A673 (cell line): ENCODE measurements around the gene ACKR2. TPM values are rescaled to one million over a fixed set of nuclear protein-coding genes. Genes with fewer than 3 reads are reported as not detected.

Source experiments
- BruUV-seq: library from RNA; stranded (reverse); fragments of 400-500 nt; replicated peaks from 2 replicates; lab custom pipeline; 2021; lab: Mats Ljungman, UMichigan
- CTCF ChIA-PET: fragments of 300-600 bp; sonication (Branson Sonifier 250); formaldehyde crosslinking; loops from one replicate; lab custom pipeline; 2022; ENCODE audit warnings: antibody characterized with exemption; lab: Charles Lee
- POLR2A ChIA-PET: fragments of 300-600 bp; sonication (Branson Sonifier 250); formaldehyde crosslinking; loops from one replicate; lab custom pipeline; 2022; ENCODE audit warnings: antibody characterized with exemption; ENCODE audit not compliant: low non-redundant PET; lab: Charles Lee
- DNase-seq: peaks from one replicate; pipeline ENCODE4 v3.0.0-alpha.2; 2015; ENCODE audit warnings: low spot score
- H3K27ac ChIP-seq: fragments of 200-600 bp; sonication (generic); 2 replicates; pipeline ENCODE4 v1.5.1; 2016; ENCODE audit warnings: mixed run types, low read depth, mild to moderate bottlenecking, mixed read lengths, antibody characterized with exemption, low read length; ENCODE audit not compliant: poor library complexity, severe bottlenecking
- H3K27me3 ChIP-seq: fragments of 200-600 bp; sonication (generic); replicated peaks from 2 replicates; pipeline ENCODE4 v1.6.1; 2017; ENCODE audit warnings: mixed run types, low read depth, mild to moderate bottlenecking, mixed read lengths, antibody characterized with exemption, low read length; ENCODE audit not compliant: insufficient read depth, poor library complexity
- H3K36me3 ChIP-seq: fragments of 200-600 bp; sonication (generic); 2 replicates; pipeline ENCODE4 v1.6.1; 2016; ENCODE audit warnings: mixed run types, mild to moderate bottlenecking, mixed read lengths, antibody characterized with exemption, low read length; ENCODE audit not compliant: insufficient read depth, poor library complexity, severe bottlenecking
- H3K4me1 ChIP-seq: fragments of 200-600 bp; sonication (generic); 2 replicates; pipeline ENCODE4 v1.6.1; 2017; ENCODE audit warnings: mixed run types, mild to moderate bottlenecking, mixed read lengths, antibody characterized with exemption, low read length; ENCODE audit not compliant: insufficient read depth, poor library complexity, severe bottlenecking
- H3K4me3 ChIP-seq: fragments of 200-600 bp; sonication (generic); 2 replicates; pipeline ENCODE4 v1.5.1; 2016; ENCODE audit warnings: low read depth, mixed run types, mild to moderate bottlenecking, mixed read lengths, low read length; ENCODE audit not compliant: poor library complexity, severe bottlenecking
- H3K9me3 ChIP-seq: fragments of 200-600 bp; sonication (generic); 2 replicates; pipeline ENCODE4 v1.6.1; 2016; ENCODE audit warnings: mixed run types, low read depth, mild to moderate bottlenecking, mixed read lengths, antibody characterized with exemption, low read length; ENCODE audit not compliant: poor library complexity, severe bottlenecking
- CTCF ChIP-seq: fragments of 300-800, 200-600 bp; sonication (generic); conservative IDR thresholded peaks from 2 replicates; pipeline ENCODE4 v1.5.1; 2017; ENCODE audit warnings: low read depth, mild to moderate bottlenecking, antibody characterized with exemption, low read length, moderate library complexity, mixed read lengths
- EZH2 ChIP-seq: fragments of 200-600 bp; sonication (generic); IDR thresholded peaks from 2 replicates; pipeline ENCODE4 v1.6.1; 2017; ENCODE audit warnings: borderline replicate concordance, low read depth, mild to moderate bottlenecking, mixed read lengths, antibody characterized with exemption, low read length; ENCODE audit not compliant: poor library complexity, severe bottlenecking
- intact Hi-C: fragments of 100-400 bp; cut with micrococcal nuclease; formaldehyde crosslinking; loops from one replicate; pipeline ENCODE4 v1.10.0; 2022; ENCODE audit not compliant: unreplicated experiment
- total RNA-seq: library from RNA; stranded (reverse); gene quantifications from 2 replicates; pipeline ENCODE4 v1.2.3, GENCODE V29; 2021

Gene ACKR2
- total RNA-seq, 1 experiment from 2014 or later: not detected

GRCh38 chr3:42823351-42823750, 14.1 kb downstream of the ACKR2 start:
- POLR2A ChIA-PET: no interaction called here
- H3K36me3 ChIP-seq: no peaks in the 10 kb centered on the region
- CTCF ChIA-PET: no interaction called here
- no TSS peak for BruUV-seq
- H3K4me1 ChIP-seq: no peaks in the 10 kb centered on the region
- no peak overlapping the region for H3K4me3 ChIP-seq
- no peak for DNase-seq
- no peaks in the 10 kb centered on the region for H3K9me3 ChIP-seq
- intact Hi-C loops: no loop called here
- no peaks in the 10 kb centered on the region for H3K27me3 ChIP-seq
- no peak overlapping the region for H3K27ac ChIP-seq
- TF ChIP-seq CTCF (no peak), EZH2 (no peak)

GRCh38 chr3:42826141-42826540, 16.9 kb downstream of the ACKR2 start:
- intact Hi-C loops: no loop called here
- TF ChIP-seq CTCF: no peak
- no peak for TF ChIP-seq EZH2
- ChIA-PET POLR2A (no interaction called here), CTCF (no interaction called here)
- no peak for DNase-seq
- no peak overlapping the region for H3K27ac ChIP-seq
- H3K9me3 ChIP-seq: no peaks in the 10 kb centered on the region
- H3K4me1 ChIP-seq: no peaks in the 10 kb centered on the region
- H3K4me3 ChIP-seq: no peak overlapping the region
- no peaks in the 10 kb centered on the region for H3K27me3 ChIP-seq
- BruUV-seq: no TSS peak
- no peaks in the 10 kb centered on the region for H3K36me3 ChIP-seq

- no peaks in the 10 kb centered on the region for H3K36me3 ChIP-seq
- no TSS peak for BruUV-seq
- no peaks in the 10 kb centered on the region for H3K27me3 ChIP-seq
- intact Hi-C loops: no loop called here
- ChIA-PET POLR2A (no interaction called here), CTCF (no interaction called here)
- H3K4me1 ChIP-seq: no peaks in the 10 kb centered on the region
- no peak for DNase-seq
- no peak overlapping the region for H3K27ac ChIP-seq
- no peaks in the 10 kb centered on the region for H3K9me3 ChIP-seq
- TF ChIP-seq CTCF (no peak), EZH2 (no peak)
- H3K4me3 ChIP-seq: no peak overlapping the region
These were observed 17.8 kb downstream of the ACKR2 start for GRCh38 chr3:42827023-42827422.
